ENCODE data around the gene DHRS12.
A peak's percentile ranks its signal among the peaks of the same experiment; 100 is the strongest.

The DHRS12 gene

DNA sequence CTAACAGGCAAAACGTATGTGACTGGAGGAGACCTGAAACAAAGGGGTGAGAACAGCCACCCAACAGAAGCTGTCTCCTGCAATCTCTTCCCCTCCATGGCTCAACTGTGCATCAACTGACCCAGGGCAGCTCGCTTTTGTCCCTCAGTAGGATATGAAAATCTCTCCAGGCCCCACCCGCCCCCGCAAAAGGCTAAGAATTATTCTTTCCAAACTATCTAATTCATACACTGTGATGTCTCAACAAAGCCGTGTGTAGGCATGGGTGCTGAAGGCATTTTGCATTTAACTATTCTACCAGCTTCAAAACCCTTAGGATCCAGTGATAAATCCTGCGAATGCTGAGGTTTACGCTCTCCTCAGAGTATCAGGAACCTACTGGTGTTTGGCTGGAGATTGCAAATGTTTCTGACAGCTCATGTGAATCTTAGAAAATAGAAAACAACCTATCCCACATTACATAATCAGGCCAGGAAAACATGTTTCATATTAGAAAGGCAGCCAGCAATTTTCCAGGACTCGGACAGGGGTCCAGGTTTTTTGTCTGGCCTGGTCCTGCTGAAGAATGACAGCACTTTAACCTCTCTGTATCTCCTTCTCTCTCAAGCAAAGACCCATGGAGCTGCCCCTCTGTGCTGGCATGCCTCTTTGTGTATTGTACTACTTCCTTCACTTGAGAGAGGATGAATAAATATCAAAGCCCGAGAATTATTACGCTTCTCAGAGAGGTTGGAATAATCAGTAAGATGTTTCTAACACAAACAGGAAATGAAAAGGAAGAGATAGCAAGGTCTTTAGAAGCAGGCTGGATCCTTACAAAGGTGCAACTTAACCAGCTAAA is 17.3 kb downstream of the DHRS12 start:
- H3K4me1 ChIP-seq (ENCODE audit: control insufficient read depth, low read depth, low read length), result no peaks in the 10 kb centered on the region
- no peak overlapping the region for H3K18ac ChIP-seq (ENCODE audit: low read length)
- H3K56ac ChIP-seq (ENCODE audit: low read length), result no peak overlapping the region
- no peak overlapping the region for H3K4ac ChIP-seq (ENCODE audit: low read depth, low read length)
- H4K8ac ChIP-seq (ENCODE audit: low read depth, low read length), result no peak overlapping the region
- no peak overlapping the region for H2AK5ac ChIP-seq (ENCODE audit: low read length)
- no peaks in the 10 kb centered on the region for H3K27me3 ChIP-seq (ENCODE audit: insufficient read depth, low read length, poor library complexity)
- no peak overlapping the region for H2BK5ac ChIP-seq (ENCODE audit: low read length)
- DNase-seq, result no peak
- H4K5ac ChIP-seq (ENCODE audit: low read length), result no peak overlapping the region
- H3K36me3 ChIP-seq (ENCODE audit: control insufficient read depth, insufficient read depth, low read length), result no peaks in the 10 kb centered on the region
- no CpG with 5 or more reads among the region's 10 CpGs for WGBS (ENCODE audit: extremely low coverage, insufficient coverage, low lambda C conversion rate)
- no peaks in the 10 kb centered on the region for H3K79me2 ChIP-seq (ENCODE audit: control insufficient read depth, insufficient read depth, low read length)
- H3K4me2 ChIP-seq (ENCODE audit: low read length), result no peak overlapping the region
- H2BK15ac ChIP-seq (replicated peaks; ENCODE audit: low read depth), result no peak overlapping the region
- no peak overlapping the region for H3K23ac ChIP-seq (ENCODE audit: low read length)
- H2BK120ac ChIP-seq (ENCODE audit: low read depth, low read length), result no peak overlapping the region
- H3K9ac ChIP-seq (ENCODE audit: low read length), result no peak overlapping the region
- no peak overlapping the region for H3K4me3 ChIP-seq (ENCODE audit: low read length)
- H3K27ac ChIP-seq (ENCODE audit: low read depth, low read length), result no peak overlapping the region
- H3K79me1 ChIP-seq (ENCODE audit: low read length), result no peaks in the 10 kb centered on the region

DNA sequence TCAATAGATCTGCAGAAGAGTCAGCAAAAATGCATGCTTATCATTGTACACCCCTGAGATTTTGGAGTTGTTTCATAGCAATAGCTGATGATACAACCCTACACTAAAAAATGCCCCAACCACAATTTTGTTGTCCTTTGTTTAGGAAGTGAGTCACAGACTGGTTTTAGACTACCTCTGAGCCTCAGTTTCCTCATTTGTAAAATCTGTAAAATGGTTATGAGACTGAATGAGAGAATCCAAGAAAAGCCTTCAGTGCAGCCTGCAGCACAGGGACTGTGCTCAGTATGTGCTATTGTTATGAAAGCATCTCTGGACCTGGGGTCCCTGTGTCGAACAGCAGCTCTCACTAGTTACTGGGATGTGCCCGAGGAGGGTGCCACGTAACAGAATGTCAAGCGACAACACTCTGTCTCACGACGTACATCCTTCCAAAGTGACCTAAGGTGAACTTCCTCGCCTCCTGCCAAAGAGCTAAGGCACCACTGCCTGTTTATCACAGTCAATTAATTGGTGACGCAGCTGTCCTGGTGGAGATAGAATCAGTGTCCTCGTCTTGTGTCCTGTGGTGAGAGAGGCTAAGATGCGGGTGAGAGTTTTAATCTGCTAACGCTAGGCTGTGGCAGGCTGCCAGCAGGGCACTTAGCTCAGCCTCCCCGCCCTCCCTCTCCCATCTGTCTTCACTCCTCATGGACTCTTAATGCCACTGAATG is 18.1 kb downstream of the DHRS12 start:
- H3K79me1 ChIP-seq (ENCODE audit: low read length), result no peaks in the 10 kb centered on the region
- no peak overlapping the region for H3K9ac ChIP-seq (ENCODE audit: low read length)
- H3K27me3 ChIP-seq (ENCODE audit: insufficient read depth, low read length, poor library complexity), result no peaks in the 10 kb centered on the region
- no peak overlapping the region for H3K18ac ChIP-seq (ENCODE audit: low read length)
- peak; percentile 80 for DNase-seq
- no peak overlapping the region for H3K27ac ChIP-seq (ENCODE audit: low read depth, low read length)
- no CpG with 5 or more reads among the region's 12 CpGs for WGBS (ENCODE audit: extremely low coverage, insufficient coverage, low lambda C conversion rate)
- H2BK5ac ChIP-seq (ENCODE audit: low read length), result no peak overlapping the region
- H3K4ac ChIP-seq (ENCODE audit: low read depth, low read length), result no peak overlapping the region
- no peaks in the 10 kb centered on the region for H3K79me2 ChIP-seq (ENCODE audit: control insufficient read depth, insufficient read depth, low read length)
- H3K56ac ChIP-seq (ENCODE audit: low read length), result no peak overlapping the region
- H3K4me1 ChIP-seq (ENCODE audit: control insufficient read depth, low read depth, low read length), result no peaks in the 10 kb centered on the region
- no peak overlapping the region for H3K4me2 ChIP-seq (ENCODE audit: low read length)
- H3K4me3 ChIP-seq (ENCODE audit: low read length), result no peak overlapping the region
- H4K8ac ChIP-seq (ENCODE audit: low read depth, low read length), result no peak overlapping the region
- no peak overlapping the region for H2BK15ac ChIP-seq (replicated peaks; ENCODE audit: low read depth)
- H3K23ac ChIP-seq (ENCODE audit: low read length), result no peak overlapping the region
- no peak overlapping the region for H2BK120ac ChIP-seq (ENCODE audit: low read depth, low read length)
- H4K5ac ChIP-seq (ENCODE audit: low read length), result no peak overlapping the region
- no peak overlapping the region for H2AK5ac ChIP-seq (ENCODE audit: low read length)
- no peaks in the 10 kb centered on the region for H3K36me3 ChIP-seq (ENCODE audit: control insufficient read depth, insufficient read depth, low read length)

DNA sequence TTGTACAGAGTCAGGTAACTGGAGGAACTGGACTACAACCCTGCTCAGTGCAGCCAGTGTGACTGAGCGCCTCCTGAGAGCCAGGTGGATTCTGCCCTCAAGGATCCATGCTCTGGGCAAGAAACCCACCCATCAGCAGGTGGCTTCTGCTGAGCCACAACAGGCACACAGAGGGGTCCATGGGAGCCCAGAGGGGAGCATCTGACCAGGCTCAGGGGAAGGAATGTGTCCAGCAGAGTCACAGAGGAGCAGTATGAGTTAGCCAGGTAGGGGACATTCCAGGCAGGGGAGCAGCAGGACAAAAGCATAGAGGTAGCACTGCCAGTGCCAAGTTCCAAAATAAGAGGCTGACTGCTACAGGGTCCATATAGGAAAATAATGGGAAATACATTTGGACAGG is 19.9 kb downstream of the DHRS12 start:
- no peak overlapping the region for H3K27ac ChIP-seq (ENCODE audit: low read depth, low read length)
- no peak overlapping the region for H4K8ac ChIP-seq (ENCODE audit: low read depth, low read length)
- no peak overlapping the region for H3K9ac ChIP-seq (ENCODE audit: low read length)
- H2AK5ac ChIP-seq (ENCODE audit: low read length), result no peak overlapping the region
- no peak overlapping the region for H3K56ac ChIP-seq (ENCODE audit: low read length)
- no peaks in the 10 kb centered on the region for H3K79me2 ChIP-seq (ENCODE audit: control insufficient read depth, insufficient read depth, low read length)
- WGBS (ENCODE audit: extremely low coverage, insufficient coverage, low lambda C conversion rate), result no CpG with 5 or more reads among the region's 1 CpG
- no peak overlapping the region for H3K4ac ChIP-seq (ENCODE audit: low read depth, low read length)
- H4K5ac ChIP-seq (ENCODE audit: low read length), result no peak overlapping the region
- DNase-seq, result no peak
- no peak overlapping the region for H3K4me2 ChIP-seq (ENCODE audit: low read length)
- H3K4me3 ChIP-seq (ENCODE audit: low read length), result no peak overlapping the region
- H3K23ac ChIP-seq (ENCODE audit: low read length), result no peak overlapping the region
- H3K36me3 ChIP-seq (ENCODE audit: control insufficient read depth, insufficient read depth, low read length), result no peaks in the 10 kb centered on the region
- H2BK120ac ChIP-seq (ENCODE audit: low read depth, low read length), result no peak overlapping the region
- no peak overlapping the region for H2BK5ac ChIP-seq (ENCODE audit: low read length)
- H3K27me3 ChIP-seq (ENCODE audit: insufficient read depth, low read length, poor library complexity), result no peaks in the 10 kb centered on the region
- no peak overlapping the region for H2BK15ac ChIP-seq (replicated peaks; ENCODE audit: low read depth)
- H3K18ac ChIP-seq (ENCODE audit: low read length), result no peak overlapping the region
- H3K4me1 ChIP-seq (ENCODE audit: control insufficient read depth, low read depth, low read length), result no peaks in the 10 kb centered on the region
- H3K79me1 ChIP-seq (ENCODE audit: low read length), result no peaks in the 10 kb centered on the region

DNA sequence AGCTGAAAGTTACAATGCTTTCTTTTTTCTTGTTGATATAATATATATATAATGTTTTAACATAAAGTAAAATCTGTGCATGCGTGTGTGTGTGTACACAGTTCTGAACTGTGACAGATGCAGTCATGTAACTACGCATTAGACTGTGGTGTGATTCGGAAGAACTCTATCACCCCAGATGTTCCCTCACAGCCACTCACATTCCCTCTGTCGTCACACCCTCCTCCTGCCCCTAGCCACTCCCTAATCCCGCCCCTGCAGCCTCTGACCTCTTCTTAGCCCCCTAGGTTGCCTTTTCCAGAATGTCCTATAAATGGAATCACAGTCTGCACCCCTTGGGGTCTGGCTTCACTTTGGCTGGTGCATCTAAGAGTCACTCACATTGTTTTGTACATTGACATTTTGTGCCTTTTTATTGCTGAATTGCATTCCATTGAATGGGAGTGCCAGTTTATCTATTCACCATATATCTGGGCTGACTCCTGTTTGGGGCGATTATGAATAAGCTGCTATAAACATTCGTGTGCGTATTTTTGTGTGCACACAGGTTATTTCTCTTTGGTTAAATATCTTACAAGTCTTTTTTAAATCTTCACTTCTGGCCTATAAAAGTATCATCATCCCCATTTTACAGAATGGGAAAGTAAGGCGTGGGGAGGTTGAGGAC is 20.4 kb downstream of the DHRS12 start:
- Histone ChIP-seq H3K18ac (ENCODE audit: low read length) (no peak overlapping the region), H3K4me1 (ENCODE audit: control insufficient read depth, low read depth, low read length) (no peaks in the 10 kb centered on the region), H3K4ac (ENCODE audit: low read depth, low read length) (no peak overlapping the region), H3K79me1 (ENCODE audit: low read length) (no peaks in the 10 kb centered on the region), H3K23ac (ENCODE audit: low read length) (no peak overlapping the region), H2BK120ac (ENCODE audit: low read depth, low read length) (no peak overlapping the region), H3K56ac (ENCODE audit: low read length) (no peak overlapping the region), H4K5ac (ENCODE audit: low read length) (no peak overlapping the region), H3K27me3 (ENCODE audit: insufficient read depth, low read length, poor library complexity) (no peaks in the 10 kb centered on the region), H3K36me3 (ENCODE audit: control insufficient read depth, insufficient read depth, low read length) (no peaks in the 10 kb centered on the region), H3K27ac (ENCODE audit: low read depth, low read length) (no peak overlapping the region), H4K8ac (ENCODE audit: low read depth, low read length) (no peak overlapping the region), H3K4me2 (ENCODE audit: low read length) (no peak overlapping the region), H3K79me2 (ENCODE audit: control insufficient read depth, insufficient read depth, low read length) (no peaks in the 10 kb centered on the region), H2BK5ac (ENCODE audit: low read length) (no peak overlapping the region), H3K9ac (ENCODE audit: low read length) (no peak overlapping the region), H2AK5ac (ENCODE audit: low read length) (no peak overlapping the region), H3K4me3 (ENCODE audit: low read length) (no peak overlapping the region), H2BK15ac (replicated peaks; ENCODE audit: low read depth) (no peak overlapping the region)
- DNase-seq, result no peak
- WGBS (ENCODE audit: extremely low coverage, insufficient coverage, low lambda C conversion rate), result no CpG with 5 or more reads among the region's 9 CpGs

DNA sequence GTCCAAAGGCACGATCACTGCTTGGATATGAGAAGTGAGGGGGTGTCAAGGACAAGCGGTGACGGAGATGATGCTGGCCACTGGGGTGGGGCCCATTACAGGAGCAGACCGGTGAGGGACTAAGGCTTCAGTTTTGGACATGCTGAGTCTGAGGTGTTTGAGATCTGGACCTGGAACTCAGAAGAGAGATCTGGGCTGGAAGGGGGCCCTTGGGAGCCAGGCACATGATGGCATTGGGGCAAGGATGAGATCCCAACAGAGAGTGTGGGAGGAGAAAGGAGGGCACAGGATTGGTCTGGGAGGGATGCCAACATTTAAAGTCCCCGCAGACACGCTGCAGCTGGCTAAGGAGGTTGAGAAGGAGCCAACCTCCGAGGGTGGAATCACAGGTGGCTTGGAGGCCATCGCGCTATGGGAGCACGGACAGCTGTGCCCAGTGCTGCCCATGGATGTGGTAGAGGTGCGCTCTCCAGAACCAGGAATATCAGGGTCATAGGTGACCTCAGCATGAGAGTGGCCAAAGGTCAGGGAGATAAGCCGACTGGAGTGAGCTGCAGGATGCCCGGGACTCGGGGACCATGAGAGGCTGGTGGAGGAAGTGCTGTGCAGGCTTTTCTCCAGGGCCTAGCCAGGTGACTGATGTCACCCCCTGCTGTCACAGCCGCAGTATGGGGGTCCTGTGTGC is 21.8 kb downstream of the DHRS12 start:
- Histone ChIP-seq H3K36me3 (ENCODE audit: control insufficient read depth, insufficient read depth, low read length) (no peaks in the 10 kb centered on the region), H3K9ac (ENCODE audit: low read length) (no peak overlapping the region), H4K5ac (ENCODE audit: low read length) (no peak overlapping the region), H2BK120ac (ENCODE audit: low read depth, low read length) (no peak overlapping the region), H3K27ac (ENCODE audit: low read depth, low read length) (no peak overlapping the region), H3K27me3 (ENCODE audit: insufficient read depth, low read length, poor library complexity) (no peaks in the 10 kb centered on the region), H3K79me1 (ENCODE audit: low read length) (no peaks in the 10 kb centered on the region), H2AK5ac (ENCODE audit: low read length) (no peak overlapping the region), H3K4ac (ENCODE audit: low read depth, low read length) (no peak overlapping the region), H3K56ac (ENCODE audit: low read length) (no peak overlapping the region), H3K4me3 (ENCODE audit: low read length) (no peak overlapping the region), H4K8ac (ENCODE audit: low read depth, low read length) (no peak overlapping the region), H2BK15ac (replicated peaks; ENCODE audit: low read depth) (no peak overlapping the region), H3K23ac (ENCODE audit: low read length) (no peak overlapping the region), H2BK5ac (ENCODE audit: low read length) (no peak overlapping the region), H3K18ac (ENCODE audit: low read length) (no peak overlapping the region), H3K4me2 (ENCODE audit: low read length) (no peak overlapping the region), H3K4me1 (ENCODE audit: control insufficient read depth, low read depth, low read length) (no peaks in the 10 kb centered on the region), H3K79me2 (ENCODE audit: control insufficient read depth, insufficient read depth, low read length) (no peaks in the 10 kb centered on the region)
- WGBS (ENCODE audit: extremely low coverage, insufficient coverage, low lambda C conversion rate), result no CpG with 5 or more reads among the region's 15 CpGs
- no peak for DNase-seq

Measured in mesendoderm (in vitro differentiated cells).